Hematopoietic multipotent progenitor cell treated with erythropoietin and hydrocortisone succinate and interleukin-3 and kit ligand, for 8 days (in vitro differentiated cells): ENCODE data around the gene COL5A3.
A peak's percentile ranks its signal among the peaks of the same experiment; 100 is the strongest.

Experiments used
- DNase-seq: peaks from one replicate; pipeline ENCODE4 v3.0.0-alpha.2; 2015

Gene COL5A3

DNA sequence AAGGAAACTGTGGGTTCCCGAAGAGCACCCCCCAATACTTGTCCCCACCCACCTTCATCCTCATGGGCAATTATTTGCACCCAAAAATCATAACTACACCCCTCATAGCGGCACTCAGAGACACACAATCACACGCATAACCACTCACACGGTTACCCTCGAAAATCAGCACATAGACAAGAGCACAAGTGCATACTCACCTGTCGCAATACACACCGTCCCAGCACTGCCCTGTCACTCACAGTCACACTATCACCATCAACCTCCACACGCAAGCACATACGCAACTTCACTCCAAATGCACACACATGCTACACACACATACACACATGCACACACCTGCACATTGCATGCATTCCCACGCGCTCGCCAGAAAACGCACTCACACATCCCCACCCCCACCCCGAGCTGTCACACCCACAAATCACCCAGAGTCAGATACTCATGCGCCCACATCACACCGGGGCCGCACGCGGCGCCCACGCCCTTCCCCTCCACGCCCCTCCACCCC lies 535 bp downstream of the COL5A3 start:
- no peak for DNase-seq

DNA sequence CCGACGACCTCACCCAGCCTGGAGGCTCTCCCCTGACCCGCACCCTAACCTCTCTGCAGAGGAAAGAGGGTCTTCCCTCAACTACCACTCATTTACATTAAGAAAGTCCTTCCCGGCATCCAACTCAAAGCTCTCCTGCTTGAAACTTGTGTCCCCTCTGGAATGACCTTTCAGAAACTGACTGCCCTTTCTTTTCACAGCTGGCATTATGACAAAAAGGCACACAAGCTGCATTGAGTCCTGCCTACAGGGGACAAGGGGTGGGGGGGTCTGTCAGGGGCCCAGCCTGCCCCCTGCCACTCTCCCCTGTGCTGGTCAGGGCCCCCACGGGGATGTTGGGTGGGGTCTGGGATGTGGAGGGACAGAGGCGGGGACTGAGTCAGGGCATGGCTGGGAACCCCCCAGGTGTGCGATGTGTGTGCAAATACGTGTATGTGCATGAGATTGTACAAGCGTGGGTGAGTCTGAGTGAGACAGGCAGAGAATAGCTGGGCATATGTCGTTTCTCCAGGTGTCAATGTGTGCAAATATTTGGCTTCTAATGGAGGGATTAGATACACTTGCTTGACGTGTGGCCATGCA lies 2.0 kb downstream of the COL5A3 start:
- no peak for DNase-seq

GRCh38 chr19:10007371-10008183 lies 2.7 kb downstream of the COL5A3 start:
- DNase-seq = no peak

DNA sequence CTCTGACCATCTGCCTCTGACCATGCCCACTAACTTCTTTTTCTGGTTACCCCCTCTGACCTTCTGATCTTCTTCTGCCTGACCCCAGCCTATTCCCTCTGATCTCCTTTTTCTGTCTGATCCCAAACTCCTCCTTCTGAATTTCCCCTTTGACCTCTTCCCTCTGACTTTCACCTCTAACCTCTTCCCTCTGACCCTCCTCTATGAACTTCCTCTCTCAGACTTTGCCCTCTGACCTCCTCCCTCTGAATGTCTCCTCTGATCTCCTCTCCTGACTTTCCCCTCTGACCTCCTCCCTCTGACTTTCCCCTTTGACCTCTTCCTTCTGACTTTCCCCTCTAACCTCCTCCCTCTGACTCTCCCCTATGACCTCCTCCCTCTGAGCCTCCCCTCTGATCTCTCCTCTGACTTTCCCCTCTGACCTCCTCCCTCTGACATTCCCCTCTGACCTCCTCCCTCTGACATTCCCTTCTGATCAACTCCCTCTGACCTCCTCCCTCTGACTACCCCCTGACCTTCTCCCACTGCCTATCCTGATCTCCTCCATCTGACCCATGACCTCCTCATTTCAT lies 3.5 kb downstream of the COL5A3 start:
- DNase-seq = no peak

DNA sequence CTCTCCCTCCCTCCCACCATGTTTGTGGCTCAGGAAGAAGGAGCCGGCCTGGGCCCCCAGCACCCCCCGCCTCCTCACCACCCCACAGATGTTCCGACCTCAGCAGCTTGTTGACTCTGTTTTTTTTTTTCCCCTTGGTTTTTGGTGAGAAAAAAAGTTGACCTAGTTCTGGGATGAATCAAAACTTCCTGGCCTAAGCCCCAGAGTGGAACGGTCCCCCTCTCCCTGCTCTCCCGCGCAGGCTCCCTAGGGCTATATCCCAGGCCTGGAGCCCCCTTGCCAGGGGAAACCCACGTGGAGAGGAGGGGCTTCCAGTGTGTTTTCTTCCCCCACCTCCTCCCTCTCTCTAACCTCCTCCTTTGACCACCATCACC lies 4.0 kb downstream of the COL5A3 start:
- no peak for DNase-seq

GRCh38 chr19:10005632-10006334 lies 4.5 kb downstream of the COL5A3 start:
- DNase-seq = no peak

- DNase-seq = no peak
Measured at GRCh38 chr19:10004617-10005016, 5.7 kb downstream of the COL5A3 start.

GRCh38 chr19:10003271-10003670 lies 7.0 kb downstream of the COL5A3 start:
- no peak for DNase-seq

- DNase-seq = peak; percentile 8
Measured at GRCh38 chr19:10001899-10002298, 8.4 kb downstream of the COL5A3 start.

GRCh38 chr19:10000171-10000826 lies 10.0 kb downstream of the COL5A3 start:
- peak; percentile 69 for DNase-seq

DNA sequence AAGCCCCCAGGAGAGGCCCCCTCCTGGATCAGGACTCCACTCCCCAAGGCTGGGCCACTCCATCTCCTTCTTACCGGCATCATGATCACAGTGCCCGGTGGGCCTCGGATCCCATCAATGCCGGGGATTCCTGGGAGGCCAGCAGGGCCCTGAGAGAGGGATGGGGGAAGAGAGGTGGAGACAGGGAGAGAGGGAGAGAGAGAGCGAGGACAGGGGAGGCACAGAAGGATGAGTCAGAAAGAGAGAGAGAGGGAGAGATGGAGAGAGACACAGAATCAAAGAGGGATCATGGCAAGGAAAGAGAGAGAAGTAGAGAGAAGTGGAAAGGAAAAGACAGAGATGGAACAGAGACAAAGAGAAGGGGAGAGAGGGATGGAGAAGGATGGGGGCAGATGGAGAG lies 13.8 kb downstream of the COL5A3 start:
- no peak for DNase-seq

DNA sequence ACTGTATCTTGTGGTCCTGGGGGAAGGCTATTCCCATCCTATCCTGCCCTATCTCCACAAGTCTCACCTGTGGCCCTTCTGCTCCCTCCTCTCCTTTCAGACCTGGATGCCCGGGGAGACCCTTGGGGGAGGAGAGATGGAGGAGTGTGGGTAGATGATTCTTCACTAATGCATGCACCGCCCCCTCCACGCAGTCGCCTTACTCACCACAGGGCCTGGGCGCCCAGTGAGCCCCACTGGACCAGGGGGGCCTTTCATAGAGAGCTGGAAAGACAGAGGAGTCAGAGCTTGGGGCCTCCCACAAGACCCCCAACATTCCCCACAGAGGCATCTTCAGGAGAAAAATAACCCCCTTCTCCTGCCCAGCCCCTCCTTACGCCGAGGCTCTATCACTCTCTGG lies 14.3 kb downstream of the COL5A3 start:
- no peak for DNase-seq

GRCh38 chr19:9995084-9995483 lies 15.2 kb downstream of the COL5A3 start:
- DNase-seq = no peak

- no peak for DNase-seq
Measured at GRCh38 chr19:9991425-9992191, 18.7 kb downstream of the COL5A3 start.

GRCh38 chr19:9989504-9989903 lies 20.8 kb downstream of the COL5A3 start:
- no peak for DNase-seq

DNA sequence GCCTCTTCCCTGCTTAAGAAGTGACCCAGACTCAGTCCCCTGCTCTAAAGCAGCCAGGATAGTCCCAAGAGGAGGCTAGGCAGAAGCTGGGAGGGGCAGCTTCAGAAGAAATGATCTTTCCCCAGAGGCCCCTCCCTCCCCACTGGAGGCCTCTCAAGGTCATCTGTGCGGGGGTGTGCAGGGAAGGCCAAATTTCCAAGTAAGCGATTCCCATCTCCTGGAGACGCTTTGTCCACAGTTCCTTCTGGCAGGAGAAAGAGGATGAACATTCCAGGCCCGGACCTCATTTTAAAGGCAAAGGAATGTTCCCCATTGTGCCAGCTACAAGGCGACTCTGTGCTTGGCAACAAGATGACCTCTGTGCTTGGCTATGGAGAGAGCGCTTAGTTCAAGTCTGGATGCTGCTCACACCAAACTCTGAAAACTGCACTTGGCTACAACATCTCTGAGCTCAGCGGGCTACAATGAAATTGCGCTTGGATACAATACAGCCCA lies 23.5 kb downstream of the COL5A3 start:
- DNase-seq = no peak

GRCh38 chr19:9981406-9982260 lies 28.7 kb downstream of the COL5A3 start:
- DNase-seq = no peak

DNA sequence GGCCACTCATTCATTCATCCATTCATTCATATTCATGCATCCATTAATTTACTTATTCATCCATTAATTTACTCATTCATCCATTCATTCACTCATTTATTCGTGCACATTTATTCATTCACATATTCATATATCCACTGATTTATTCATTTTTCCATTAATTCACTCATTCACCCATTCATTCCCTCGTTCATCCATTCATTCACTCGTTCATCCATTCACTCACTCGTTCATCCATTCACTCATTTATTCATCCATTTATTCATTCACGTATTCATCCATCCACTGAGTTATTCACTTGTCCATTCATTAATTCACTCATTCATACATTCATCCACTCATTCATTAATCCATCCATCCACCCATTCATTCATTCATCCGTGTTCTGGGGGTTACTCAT lies 38.2 kb downstream of the COL5A3 start:
- no peak for DNase-seq

- no peak for DNase-seq
Measured at GRCh38 chr19:9971166-9971897, 39.0 kb downstream of the COL5A3 start.

- no peak for DNase-seq
Measured at GRCh38 chr19:9970481-9970880, 39.8 kb downstream of the COL5A3 start.

DNA sequence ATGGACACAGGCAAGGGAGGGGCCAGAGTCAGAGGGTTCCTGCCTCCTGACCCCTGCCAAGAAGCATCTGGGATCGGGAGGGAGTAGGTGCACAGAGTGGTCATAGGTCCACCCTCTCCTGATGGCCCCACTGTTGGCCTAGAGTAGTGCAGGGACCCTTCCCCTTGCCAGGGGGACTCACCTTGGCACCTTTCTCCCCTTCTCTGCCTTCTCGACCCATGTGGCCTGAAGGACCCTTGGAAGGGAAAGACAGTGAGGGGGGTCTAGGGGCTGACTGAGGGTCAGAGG lies 40.7 kb downstream of the COL5A3 start:
- DNase-seq = no peak
